ENCODE results near the gene TK2.

Gene TK2

GRCh38 chr16:66554495-66554894, 4.6 kb upstream of the TK2 start:
- H3K27me3 ChIP-seq (ENCODE audit: low read length), result no peaks in the 10 kb centered on the region
- no peak overlapping the region for H3K4me3 ChIP-seq (ENCODE audit: insufficient read depth, low read length, poor library complexity, severe bottlenecking)
- H3K79me2 ChIP-seq (ENCODE audit: insufficient read depth, low read length), result peaks cover 34% of the 10 kb centered on the region
- H3K27ac ChIP-seq (ENCODE audit: low read depth, low read length), result no peak overlapping the region
- H3K4me2 ChIP-seq (ENCODE audit: low read depth, low read length, poor library complexity, severe bottlenecking), result peak overlapping the region; percentile 75
- H3F3A ChIP-seq (ENCODE audit: insufficient read depth), result peaks cover 2% of the 10 kb centered on the region; the same call in 1 of the 2 replicates
- H3K9me3 ChIP-seq (ENCODE audit: insufficient read depth, low read length), result no peaks in the 10 kb centered on the region
- H3K9ac ChIP-seq (ENCODE audit: low read length), result 0 out of 2 replicates have a peak overlapping the region, but pooled peaks have one; percentile 67
- H3K36me3 ChIP-seq (ENCODE audit: low read length), result peaks cover 6% of the 10 kb centered on the region; the same call in 1 of the 2 replicates
- H4K20me1 ChIP-seq (ENCODE audit: low read depth, low read length), result 0 out of 2 replicates have a peak, but pooled peaks cover 4% of the 10 kb centered on the region
- no peak overlapping the region for H2AFZ ChIP-seq (ENCODE audit: low read depth, low read length, severe bottlenecking)
- TF ChIP-seq CTCF (IDR thresholded peaks at IDR 0.05; ENCODE audit: insufficient read depth, low read length, poor library complexity, severe bottlenecking) (no peak), EZH2phosphoT487 (conservative IDR thresholded peaks at IDR 0.05; ENCODE audit: low read length) (no peak)
- no peaks in the 10 kb centered on the region for H3K9me2 ChIP-seq (replicated peaks; ENCODE audit: insufficient read depth, low read length)

GRCh38 chr16:66554021-66554420, 4.1 kb upstream of the TK2 start:
- no peaks in the 10 kb centered on the region for H3K9me3 ChIP-seq (ENCODE audit: insufficient read depth, low read length)
- H2AFZ ChIP-seq (ENCODE audit: low read depth, low read length, severe bottlenecking), result no peak overlapping the region
- H3F3A ChIP-seq (ENCODE audit: insufficient read depth), result peaks cover 3% of the 10 kb centered on the region; the same call in 1 of the 2 replicates
- TF ChIP-seq EZH2phosphoT487 (conservative IDR thresholded peaks at IDR 0.05; ENCODE audit: low read length) (no peak), CTCF (IDR thresholded peaks at IDR 0.05; ENCODE audit: insufficient read depth, low read length, poor library complexity, severe bottlenecking) (no peak)
- H3K9me2 ChIP-seq (replicated peaks; ENCODE audit: insufficient read depth, low read length), result no peaks in the 10 kb centered on the region
- H3K27ac ChIP-seq (ENCODE audit: low read depth, low read length), result no peak overlapping the region
- H3K27me3 ChIP-seq (ENCODE audit: low read length), result no peaks in the 10 kb centered on the region
- H3K36me3 ChIP-seq (ENCODE audit: low read length), result peaks cover 6% of the 10 kb centered on the region; the same call in 1 of the 2 replicates
- H3K79me2 ChIP-seq (ENCODE audit: insufficient read depth, low read length), result peaks cover 34% of the 10 kb centered on the region
- H3K9ac ChIP-seq (ENCODE audit: low read length), result peak overlapping the region; percentile 67; the same call in 1 of the 2 replicates
- H4K20me1 ChIP-seq (ENCODE audit: low read depth, low read length), result 0 out of 2 replicates have a peak, but pooled peaks cover 2% of the 10 kb centered on the region
- no peak overlapping the region for H3K4me3 ChIP-seq (ENCODE audit: insufficient read depth, low read length, poor library complexity, severe bottlenecking)
- peak overlapping the region; percentile 75 for H3K4me2 ChIP-seq (ENCODE audit: low read depth, low read length, poor library complexity, severe bottlenecking)

- Histone ChIP-seq H3K27me3 (ENCODE audit: low read length) (no peaks in the 10 kb centered on the region), H3K27ac (ENCODE audit: low read depth, low read length) (peak overlapping the region; percentile 58; the same call in 1 of the 2 replicates), H3K9me2 (replicated peaks; ENCODE audit: insufficient read depth, low read length) (no peaks in the 10 kb centered on the region), H4K20me1 (ENCODE audit: low read depth, low read length) (no peaks in the 10 kb centered on the region), H3K4me2 (ENCODE audit: low read depth, low read length, poor library complexity, severe bottlenecking) (peak overlapping the region; percentile 75), H3K79me2 (ENCODE audit: insufficient read depth, low read length) (peaks cover 34% of the 10 kb centered on the region), H3K9me3 (ENCODE audit: insufficient read depth, low read length) (no peaks in the 10 kb centered on the region), H3K36me3 (ENCODE audit: low read length) (peaks cover 2% of the 10 kb centered on the region; the same call in 1 of the 2 replicates), H3K4me3 (ENCODE audit: insufficient read depth, low read length, poor library complexity, severe bottlenecking) (peak overlapping the region; percentile 70), H2AFZ (ENCODE audit: low read depth, low read length, severe bottlenecking) (no peak overlapping the region), H3K9ac (ENCODE audit: low read length) (peak overlapping the region; percentile 67), H3F3A (ENCODE audit: insufficient read depth) (peaks cover 8% of the 10 kb centered on the region; the same call in 1 of the 2 replicates)
- TF ChIP-seq CTCF (IDR thresholded peaks at IDR 0.05; ENCODE audit: insufficient read depth, low read length, poor library complexity, severe bottlenecking) (no peak), EZH2phosphoT487 (conservative IDR thresholded peaks at IDR 0.05; ENCODE audit: low read length) (no peak)
Measured at GRCh38 chr16:66553223-66553622, 3.3 kb upstream of the TK2 start.
